Nephron progenitor cell (in vitro differentiated cells): ENCODE data around the gene CAMTA1.

Experiments used
- DNase-seq: peaks from one replicate; pipeline ENCODE4 v3.0.0; 2021
- H3K27ac Mint-ChIP-seq: 2 replicates; pipeline ENCODE4 v1.8.0; 2021; ENCODE audit warnings: mild to moderate bottlenecking, moderate library complexity, mixed read lengths
- H3K27me3 Mint-ChIP-seq: 2 replicates; pipeline ENCODE4 v1.8.0; 2021; ENCODE audit warnings: mild to moderate bottlenecking, low read depth, mixed read lengths; ENCODE audit not compliant: poor library complexity
- H3K36me3 Mint-ChIP-seq: 2 replicates; pipeline ENCODE4 v1.8.0; 2021; ENCODE audit warnings: low read depth, mixed read lengths
- H3K4me1 Mint-ChIP-seq: 2 replicates; pipeline ENCODE4 v1.8.0; 2021; ENCODE audit warnings: mixed read lengths
- H3K4me3 Mint-ChIP-seq: 2 replicates; pipeline ENCODE4 v1.8.0; 2021; ENCODE audit warnings: mild to moderate bottlenecking, moderate library complexity, mixed read lengths
- H3K9me3 Mint-ChIP-seq: 2 replicates; pipeline ENCODE4 v1.8.0; 2021; ENCODE audit warnings: mild to moderate bottlenecking, moderate library complexity, mixed read lengths
- TF ChIP-seq, protein P1 (sequence below): fragments of 200-600 bp; sonication (generic); IDR thresholded peaks from 2 replicates; pipeline ENCODE4 v1.5.0; 2021; ENCODE audit warnings: antibody characterized with exemption

The CAMTA1 gene

DNA sequence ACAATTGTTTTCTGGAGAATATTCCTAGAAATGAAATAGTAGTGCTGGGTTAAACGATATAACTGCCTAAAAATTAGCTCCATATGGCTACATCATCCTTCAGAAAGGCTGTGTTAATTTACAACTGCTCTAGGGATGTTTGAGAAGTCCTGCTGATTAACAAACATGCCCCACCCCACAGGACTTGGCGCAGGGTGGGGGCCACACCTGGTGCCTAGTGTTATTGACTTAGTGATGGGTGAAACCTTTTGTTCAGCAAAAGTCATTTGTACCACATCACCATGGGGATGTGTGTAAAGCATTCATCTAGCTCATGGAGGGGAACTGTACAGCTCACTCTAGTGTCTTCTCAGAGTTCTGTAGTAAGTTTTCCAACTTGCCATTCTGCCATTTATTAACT is 492.8 kb downstream of the CAMTA1 start:
- Mint-ChIP-seq H3K9me3 (peaks cover 21% of the 10 kb centered on the region), H3K4me1 (peaks cover 19% of the 10 kb centered on the region), H3K27ac (no peak overlapping the region), H3K36me3 (no peaks in the 10 kb centered on the region), H3K4me3 (no peak overlapping the region), H3K27me3 (no peaks in the 10 kb centered on the region)
- TF ChIP-seq, protein P1, sequence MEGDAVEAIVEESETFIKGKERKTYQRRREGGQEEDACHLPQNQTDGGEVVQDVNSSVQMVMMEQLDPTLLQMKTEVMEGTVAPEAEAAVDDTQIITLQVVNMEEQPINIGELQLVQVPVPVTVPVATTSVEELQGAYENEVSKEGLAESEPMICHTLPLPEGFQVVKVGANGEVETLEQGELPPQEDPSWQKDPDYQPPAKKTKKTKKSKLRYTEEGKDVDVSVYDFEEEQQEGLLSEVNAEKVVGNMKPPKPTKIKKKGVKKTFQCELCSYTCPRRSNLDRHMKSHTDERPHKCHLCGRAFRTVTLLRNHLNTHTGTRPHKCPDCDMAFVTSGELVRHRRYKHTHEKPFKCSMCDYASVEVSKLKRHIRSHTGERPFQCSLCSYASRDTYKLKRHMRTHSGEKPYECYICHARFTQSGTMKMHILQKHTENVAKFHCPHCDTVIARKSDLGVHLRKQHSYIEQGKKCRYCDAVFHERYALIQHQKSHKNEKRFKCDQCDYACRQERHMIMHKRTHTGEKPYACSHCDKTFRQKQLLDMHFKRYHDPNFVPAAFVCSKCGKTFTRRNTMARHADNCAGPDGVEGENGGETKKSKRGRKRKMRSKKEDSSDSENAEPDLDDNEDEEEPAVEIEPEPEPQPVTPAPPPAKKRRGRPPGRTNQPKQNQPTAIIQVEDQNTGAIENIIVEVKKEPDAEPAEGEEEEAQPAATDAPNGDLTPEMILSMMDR, result no peak
- no peak for DNase-seq

DNA sequence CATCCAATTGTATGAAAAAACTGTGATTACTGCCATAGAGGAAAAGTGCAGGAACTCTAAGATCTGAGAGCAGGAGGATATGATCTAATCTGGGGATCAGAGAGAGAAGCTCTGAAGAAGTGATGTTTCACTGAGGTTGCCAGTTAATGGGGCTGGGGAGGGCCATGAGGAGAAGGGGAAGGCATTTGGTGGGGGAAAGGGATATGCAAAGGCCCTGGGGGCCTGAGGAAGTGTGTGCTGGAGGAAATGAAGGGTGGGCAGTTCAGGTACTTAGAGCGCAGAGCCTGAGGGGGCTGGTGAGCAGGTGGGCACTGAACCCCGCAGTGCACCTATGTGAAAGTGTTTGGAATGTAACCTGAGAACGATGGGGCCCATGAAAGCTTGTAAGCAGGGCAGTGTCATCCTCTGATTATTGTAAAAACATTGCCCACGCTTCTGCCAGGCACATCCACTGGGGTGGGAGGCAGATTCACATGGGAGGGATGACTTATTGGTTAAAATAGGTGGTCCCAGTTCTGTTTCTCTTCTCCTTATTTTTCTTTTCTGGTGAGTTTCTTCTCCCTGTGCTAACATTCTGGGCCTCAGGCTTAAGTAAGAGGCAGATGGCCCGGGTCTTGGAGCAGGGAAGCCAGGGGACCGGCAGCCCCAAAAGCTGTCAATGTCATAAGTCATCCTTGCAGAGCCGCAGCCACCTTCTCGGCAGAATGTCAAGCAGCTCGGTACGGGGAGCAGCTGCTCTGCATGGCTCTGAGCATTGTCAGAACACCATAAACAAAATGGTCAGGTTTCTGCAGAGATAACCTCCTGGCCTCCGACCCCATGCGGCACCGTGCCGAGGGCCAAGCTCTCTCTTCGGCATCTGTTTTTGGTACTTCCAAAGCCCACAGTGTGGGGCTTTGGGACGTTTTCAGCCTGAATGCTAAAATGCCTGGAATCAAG is 493.8 kb downstream of the CAMTA1 start:
- H3K36me3 Mint-ChIP-seq, result no peaks in the 10 kb centered on the region
- no peak overlapping the region for H3K4me3 Mint-ChIP-seq
- H3K27ac Mint-ChIP-seq, result peak overlapping the region; percentile 89
- TF ChIP-seq, protein P1, result no peak
- peaks cover 4% of the 10 kb centered on the region for H3K27me3 Mint-ChIP-seq
- H3K4me1 Mint-ChIP-seq, result peaks cover 19% of the 10 kb centered on the region
- peak; percentile 21 for DNase-seq
- peaks cover 21% of the 10 kb centered on the region for H3K9me3 Mint-ChIP-seq

DNA sequence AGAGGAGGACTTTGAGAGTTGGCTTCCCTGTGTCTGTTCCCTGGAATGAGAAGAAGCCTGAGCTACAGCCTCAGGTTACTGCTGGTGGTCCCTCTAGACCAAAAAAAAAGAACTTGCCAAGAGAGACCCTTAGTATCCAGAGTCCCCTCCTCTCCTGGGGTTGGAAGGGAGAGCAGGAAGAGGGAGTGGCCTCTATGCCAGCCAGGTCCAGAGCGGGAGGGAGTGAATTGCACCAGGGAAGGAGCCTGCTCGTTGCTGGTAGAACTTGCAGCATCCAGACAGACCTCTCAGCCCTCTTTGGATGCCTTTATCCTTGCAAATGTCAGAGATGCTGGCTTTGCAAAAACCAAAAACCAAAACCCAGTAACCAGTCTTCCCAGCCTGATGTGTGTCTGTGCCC is 494.5 kb downstream of the CAMTA1 start:
- peaks cover 21% of the 10 kb centered on the region for H3K9me3 Mint-ChIP-seq
- no peak for DNase-seq
- peaks cover 19% of the 10 kb centered on the region for H3K4me1 Mint-ChIP-seq
- H3K27ac Mint-ChIP-seq, result no peak overlapping the region
- peaks cover 6% of the 10 kb centered on the region for H3K27me3 Mint-ChIP-seq
- H3K4me3 Mint-ChIP-seq, result peak overlapping the region; percentile 44
- TF ChIP-seq, protein P1, result no peak
- H3K36me3 Mint-ChIP-seq, result no peaks in the 10 kb centered on the region

DNA sequence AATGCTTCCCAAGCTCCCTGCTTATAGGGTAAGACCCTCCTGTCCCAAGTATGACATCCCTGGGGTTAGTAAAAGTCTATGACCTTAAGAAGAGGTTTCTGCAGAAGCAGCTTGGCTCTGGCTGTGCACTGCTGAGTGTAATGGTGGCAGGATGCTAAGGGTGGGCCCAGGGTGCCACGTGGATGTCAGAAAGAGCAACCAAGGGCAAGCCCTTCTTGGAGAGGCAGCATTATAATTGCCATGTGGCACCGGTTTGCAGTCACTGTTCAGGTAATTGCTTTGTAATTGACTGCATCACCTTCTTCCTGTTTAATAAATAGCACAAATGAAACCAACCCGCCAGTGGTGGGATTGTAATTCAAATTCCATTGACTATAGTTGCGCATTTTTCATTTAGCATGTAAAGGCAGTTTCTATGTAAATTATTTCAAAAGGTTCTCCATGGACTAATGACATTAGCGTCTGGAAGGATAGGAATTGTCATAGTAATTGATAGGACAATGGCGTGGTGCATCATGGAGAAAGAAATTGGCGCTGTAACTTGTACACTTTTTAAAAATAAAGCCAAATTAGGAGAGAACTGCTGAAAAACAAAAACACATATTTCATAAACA is 495.2 kb downstream of the CAMTA1 start:
- no peak for DNase-seq
- Mint-ChIP-seq H3K4me1 (peaks cover 19% of the 10 kb centered on the region), H3K4me3 (no peak overlapping the region), H3K36me3 (no peaks in the 10 kb centered on the region), H3K27me3 (peaks cover 10% of the 10 kb centered on the region), H3K9me3 (peaks cover 18% of the 10 kb centered on the region), H3K27ac (no peak overlapping the region)
- TF ChIP-seq, protein P1, result no peak

DNA sequence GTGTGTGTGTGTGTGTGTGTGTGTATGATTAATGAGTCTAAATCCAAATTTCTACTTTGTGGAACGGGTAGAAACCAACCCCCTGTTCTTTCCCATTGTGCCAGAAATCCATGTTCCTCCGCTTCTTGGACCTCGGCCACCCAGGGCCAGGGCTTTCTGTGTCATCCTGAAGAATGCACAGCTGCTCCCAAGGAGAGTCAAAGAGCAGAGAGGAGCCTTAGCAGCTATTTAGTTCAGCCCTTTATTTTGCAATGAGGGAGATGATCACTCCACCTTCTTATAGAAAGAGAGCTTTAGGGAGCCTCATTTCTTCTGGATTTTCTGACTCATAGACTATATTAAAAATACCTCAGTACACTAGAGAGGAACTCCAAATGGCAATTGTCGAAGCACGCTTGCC is 496.6 kb downstream of the CAMTA1 start:
- no peaks in the 10 kb centered on the region for H3K36me3 Mint-ChIP-seq
- H3K9me3 Mint-ChIP-seq, result peaks cover 8% of the 10 kb centered on the region
- DNase-seq, result no peak
- no peak overlapping the region for H3K27ac Mint-ChIP-seq
- peaks cover 19% of the 10 kb centered on the region for H3K4me1 Mint-ChIP-seq
- H3K27me3 Mint-ChIP-seq, result peaks cover 15% of the 10 kb centered on the region
- no peak overlapping the region for H3K4me3 Mint-ChIP-seq
- TF ChIP-seq, protein P1, result no peak
